Right atrium auricular region (tissue), 2 donors: ENCODE data around the gene KCTD13. TPM values are rescaled to one million over a fixed set of nuclear protein-coding genes. Genes with fewer than 3 reads are reported as not detected.

Source experiments
- DNase-seq: peaks from one replicate; pipeline ENCODE4 v3.0.0-alpha.2; 2019; ENCODE audit warnings: low spot score
- H3K27ac ChIP-seq, 2 donors: fragments of 200-600 bp; sonication (generic); 1 replicate in 1 of 2; 2 replicates in 1 of 2; pipeline ENCODE4 v1.5.1; 2016 to 2019
- H3K27me3 ChIP-seq, 2 donors: fragments of 200-600 bp; sonication (generic); one replicate each; pipeline versions ENCODE4 v1.5.1 to v1.6.0; 2017 to 2019
- H3K36me3 ChIP-seq: fragments of 200-600 bp; sonication (generic); one replicate; pipeline ENCODE4 v1.5.1; 2016
- H3K4me1 ChIP-seq, 2 donors: fragments of 200-600 bp; sonication (generic); one replicate each; pipeline versions ENCODE4 v1.5.1 to v1.6.0; 2017 to 2019
- H3K4me3 ChIP-seq, 2 donors: fragments of 200-600 bp; sonication (generic); 1 replicate in 1 of 2; 2 replicates in 1 of 2; pipeline ENCODE4 v1.5.1; 2017 to 2019; ENCODE audit warnings: mild to moderate bottlenecking in 1 of 2, moderate library complexity in 1 of 2
- H3K9me3 ChIP-seq, 2 donors: fragments of 200-600 bp; sonication (generic); one replicate each; pipeline ENCODE4 v1.5.1; 2019
- CTCF ChIP-seq, 2 donors: fragments of 200-600 bp; sonication (generic); IDR thresholded peaks; one replicate each; pipeline ENCODE4 v1.5.1; 2019; ENCODE audit warnings: antibody characterized with exemption in 2 of 2
- total RNA-seq, 2 donors: library from RNA; depleted of rRNA; stranded (reverse); fragments of >200 nt; gene quantifications; one replicate each; pipeline ENCODE4 v1.1.0, GENCODE V29; 2016

KCTD13 gene
- total RNA-seq, 2 donors from 2014 or later, result 6.4 to 6.5 TPM

GRCh38 chr16:29927070-29927905 is 1.3 kb upstream of the KCTD13 start:
- no peak overlapping the region for H3K27ac ChIP-seq
- H3K4me3 ChIP-seq, result peak overlapping the region in 1 of 2 donors; percentile 98
- no peak for DNase-seq
- no peaks in the 10 kb centered on the region for H3K9me3 ChIP-seq
- peaks cover 9% of the 10 kb centered on the region for H3K36me3 ChIP-seq
- TF ChIP-seq CTCF (IDR thresholded peaks at IDR 0.05), result no peak
- no peaks in the 10 kb centered on the region for H3K27me3 ChIP-seq
- H3K4me1 ChIP-seq, result peaks cover 0 to 19% of the 10 kb centered on the region in 2 donors

- Histone ChIP-seq H3K27me3 (no peaks in the 10 kb centered on the region), H3K36me3 (peaks cover 11% of the 10 kb centered on the region), H3K27ac (peak overlapping the region; percentile 86 to 87), H3K4me1 (peaks cover 0 to 19% of the 10 kb centered on the region in 2 donors), H3K9me3 (no peaks in the 10 kb centered on the region), H3K4me3 (peak overlapping the region; percentile 81 to 98)
- no peak for TF ChIP-seq CTCF (IDR thresholded peaks at IDR 0.05)
- no peak for DNase-seq
These were observed 656 bp upstream of the KCTD13 start for GRCh38 chr16:29926711-29927052.

- Histone ChIP-seq H3K27ac (peak overlapping the region in 1 of 2 donors; percentile 87), H3K4me1 (peaks cover 0 to 19% of the 10 kb centered on the region in 2 donors), H3K4me3 (peak overlapping the region; percentile 81 to 98), H3K36me3 (peaks cover 11% of the 10 kb centered on the region), H3K27me3 (no peaks in the 10 kb centered on the region), H3K9me3 (no peaks in the 10 kb centered on the region)
- no peak for DNase-seq
- TF ChIP-seq CTCF (IDR thresholded peaks at IDR 0.05), result no peak
These were observed 795 bp downstream of the KCTD13 start for GRCh38 chr16:29925105-29925756.

GRCh38 chr16:29922986-29923501 is 3.0 kb downstream of the KCTD13 start:
- DNase-seq, result no peak
- Histone ChIP-seq H3K27me3 (no peaks in the 10 kb centered on the region), H3K9me3 (no peaks in the 10 kb centered on the region), H3K36me3 (peaks cover 11% of the 10 kb centered on the region), H3K4me1 (peaks cover 0 to 19% of the 10 kb centered on the region in 2 donors), H3K27ac (no peak overlapping the region), H3K4me3 (no peak overlapping the region)
- no peak for TF ChIP-seq CTCF (IDR thresholded peaks at IDR 0.05)

- TF ChIP-seq CTCF (IDR thresholded peaks at IDR 0.05), result no peak
- DNase-seq, result no peak
- peaks cover 0 to 19% of the 10 kb centered on the region in 2 donors for H3K4me1 ChIP-seq
- peaks cover 11% of the 10 kb centered on the region for H3K36me3 ChIP-seq
- no peaks in the 10 kb centered on the region for H3K27me3 ChIP-seq
- no peak overlapping the region for H3K27ac ChIP-seq
- no peak overlapping the region for H3K4me3 ChIP-seq
- H3K9me3 ChIP-seq, result no peaks in the 10 kb centered on the region
These were observed 3.7 kb downstream of the KCTD13 start for GRCh38 chr16:29922326-29922725.
